Stimulated activated CD8-positive, alpha-beta memory T cell treated with anti-CD3 and anti-CD28 coated beads, Interleukin-12 subunit alpha, Interleukin-12 subunit beta, amount 100 ng/mL, for 1 hour (primary cell): Measurements from ENCODE around the gene ANKRD13D.

Experiments used
- DNase-seq: peaks from one replicate; pipeline ENCODE4 v3.0.0-alpha.2; 2020; ENCODE audit warnings: low read depth

ANKRD13D gene

GRCh38 chr11:67261946-67262681, 27.0 kb upstream of the ANKRD13D start:
- no peak for DNase-seq

GRCh38 chr11:67262731-67263675, 26.1 kb upstream of the ANKRD13D start:
- DNase-seq = peak; percentile 58

DNA sequence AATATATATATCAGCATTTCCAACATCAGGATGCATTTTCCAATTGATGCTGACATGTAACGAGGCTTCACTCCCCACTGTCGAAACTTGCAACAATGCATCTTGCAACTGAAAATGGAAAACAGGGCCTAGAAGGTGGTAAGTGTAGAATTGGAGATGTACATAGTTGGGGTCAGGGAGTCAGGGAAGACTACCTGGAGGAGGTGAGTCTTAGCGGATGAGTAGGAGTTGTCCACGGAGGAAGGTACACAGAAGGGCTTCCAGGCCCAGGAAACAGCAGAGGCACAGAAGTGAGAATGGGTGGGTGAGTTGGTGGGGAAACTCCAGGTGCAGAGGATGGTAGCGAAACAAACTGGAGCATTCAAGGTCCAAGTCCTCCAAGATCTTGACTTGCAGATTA, 24.8 kb upstream of the ANKRD13D start:
- no peak for DNase-seq

DNA sequence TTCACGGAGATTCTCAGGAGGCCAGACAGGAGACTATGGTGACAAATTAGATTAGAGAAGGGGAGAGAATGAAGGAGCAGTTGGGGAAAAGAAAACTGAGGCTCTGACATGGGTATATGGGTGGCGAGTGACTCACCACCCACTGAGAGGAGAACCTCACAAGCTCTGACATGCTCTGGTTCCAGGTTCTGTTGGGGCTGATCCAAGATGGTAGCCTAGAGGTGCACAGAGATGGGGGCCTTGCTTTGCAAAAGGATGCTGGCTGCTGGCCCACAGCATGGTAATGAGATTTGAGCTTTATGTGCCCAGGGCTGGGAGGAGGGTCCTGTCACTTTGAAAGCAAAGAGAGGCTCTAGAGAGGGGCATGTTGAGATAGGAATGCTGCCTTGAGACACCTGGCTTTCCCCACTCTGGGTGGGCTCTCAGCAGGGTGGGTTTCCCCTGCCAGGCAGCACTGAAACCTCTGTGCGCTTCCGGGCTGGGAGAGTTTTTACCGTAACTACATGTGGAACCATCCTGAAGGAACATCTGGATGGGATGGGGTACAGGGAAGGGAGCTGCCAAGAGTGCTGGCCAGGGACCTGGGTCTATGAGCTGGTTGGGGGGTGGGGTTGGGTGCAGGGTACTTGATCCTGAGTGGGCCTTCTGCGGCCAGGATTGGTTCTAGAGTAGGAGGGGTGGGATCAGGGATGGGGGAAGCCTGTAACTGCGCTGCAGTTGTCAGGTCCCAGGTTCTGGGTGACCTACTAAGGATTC, 24.0 kb upstream of the ANKRD13D start:
- DNase-seq = no peak

GRCh38 chr11:67265633-67266448, 23.3 kb upstream of the ANKRD13D start:
- peak; percentile 56 for DNase-seq

DNA sequence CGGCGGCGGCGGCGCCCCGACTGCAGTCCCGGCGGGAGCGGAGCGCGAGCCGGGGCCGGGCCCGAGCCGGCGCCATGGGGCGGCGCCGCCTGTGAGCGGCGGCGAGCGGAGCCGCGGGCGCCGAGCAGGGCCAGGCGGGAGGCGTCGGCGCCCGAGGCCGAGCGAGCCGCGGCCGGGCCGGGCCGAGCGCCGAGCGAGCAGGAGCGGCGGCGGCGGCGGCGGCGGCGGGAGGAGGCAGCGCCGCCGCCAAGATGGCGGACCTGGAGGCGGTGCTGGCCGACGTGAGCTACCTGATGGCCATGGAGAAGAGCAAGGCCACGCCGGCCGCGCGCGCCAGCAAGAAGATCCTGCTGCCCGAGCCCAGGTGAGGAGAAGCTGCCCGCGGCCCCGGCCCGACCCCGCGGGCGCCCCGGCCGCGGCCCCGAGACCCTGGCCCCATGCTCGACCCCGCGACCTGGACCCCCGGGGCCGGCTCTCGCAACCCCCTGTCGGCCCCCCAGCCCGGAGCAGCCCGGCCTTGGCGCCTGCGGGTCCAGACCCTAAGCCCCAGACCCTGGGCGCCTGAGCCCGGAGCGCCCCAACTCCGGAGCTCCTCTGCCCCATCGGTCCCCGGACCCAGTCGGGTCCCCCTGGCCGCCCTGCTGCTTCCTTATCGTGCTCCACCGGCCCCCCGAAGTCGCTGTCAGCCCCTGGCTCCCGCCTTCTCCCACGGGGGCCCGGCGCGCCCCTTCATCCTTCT, 22.5 kb upstream of the ANKRD13D start, which contains the start of gene GRK2:
TSS of gene GRK2 (plus strand) at position 25 of the 739 bp plus-strand sequence. CDS start at position 252, 227 bp downstream.
- no peak for DNase-seq

- DNase-seq = no peak
These were observed 21.7 kb upstream of the ANKRD13D start for GRCh38 chr11:67267188-67268080.

DNA sequence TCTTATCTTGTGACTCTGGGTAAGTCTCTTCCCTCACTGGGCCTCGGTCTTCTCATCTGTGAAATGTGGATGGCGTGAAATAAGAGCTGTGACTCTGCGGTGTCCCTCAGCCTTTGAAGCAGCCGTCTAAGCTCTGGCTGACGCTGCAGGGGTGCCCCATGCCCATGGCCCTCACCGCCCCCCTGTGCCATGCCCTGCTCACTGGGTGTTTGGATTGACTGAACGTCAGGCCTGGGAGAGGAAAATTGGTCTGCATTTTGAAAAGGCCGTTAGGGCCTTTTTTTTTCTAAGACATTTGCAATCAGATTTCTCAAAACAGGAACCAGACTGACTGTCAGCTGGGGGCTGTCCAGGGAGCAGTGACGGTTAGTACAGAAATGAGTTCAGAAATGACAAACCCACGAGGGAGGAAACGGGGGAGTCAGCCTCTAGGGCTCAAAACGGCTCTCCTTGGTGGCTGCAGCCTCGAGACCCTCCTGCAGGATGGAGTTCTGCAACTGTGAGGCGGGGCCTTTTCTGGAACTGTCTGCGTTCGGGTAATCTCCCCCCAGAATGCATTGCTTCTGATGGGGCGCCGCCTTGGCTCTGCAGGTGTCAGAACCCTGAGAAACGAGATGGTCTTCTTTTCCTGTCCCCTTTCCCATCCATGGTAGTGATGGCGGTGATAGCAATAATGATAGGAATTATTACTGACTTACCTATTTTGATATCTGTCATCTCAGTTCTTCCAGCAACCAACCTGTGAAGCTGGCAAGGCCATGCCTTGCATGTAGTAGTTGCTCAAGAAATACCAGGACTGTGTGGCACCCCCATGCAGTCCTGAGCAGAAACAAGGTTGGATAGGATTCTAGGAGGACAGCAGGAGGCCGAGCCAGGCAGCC, 20.8 kb upstream of the ANKRD13D start:
- no peak for DNase-seq

GRCh38 chr11:67268962-67269268, 20.2 kb upstream of the ANKRD13D start:
- DNase-seq = no peak

- DNase-seq = no peak
These were observed 19.5 kb upstream of the ANKRD13D start for GRCh38 chr11:67269401-67270255.

DNA sequence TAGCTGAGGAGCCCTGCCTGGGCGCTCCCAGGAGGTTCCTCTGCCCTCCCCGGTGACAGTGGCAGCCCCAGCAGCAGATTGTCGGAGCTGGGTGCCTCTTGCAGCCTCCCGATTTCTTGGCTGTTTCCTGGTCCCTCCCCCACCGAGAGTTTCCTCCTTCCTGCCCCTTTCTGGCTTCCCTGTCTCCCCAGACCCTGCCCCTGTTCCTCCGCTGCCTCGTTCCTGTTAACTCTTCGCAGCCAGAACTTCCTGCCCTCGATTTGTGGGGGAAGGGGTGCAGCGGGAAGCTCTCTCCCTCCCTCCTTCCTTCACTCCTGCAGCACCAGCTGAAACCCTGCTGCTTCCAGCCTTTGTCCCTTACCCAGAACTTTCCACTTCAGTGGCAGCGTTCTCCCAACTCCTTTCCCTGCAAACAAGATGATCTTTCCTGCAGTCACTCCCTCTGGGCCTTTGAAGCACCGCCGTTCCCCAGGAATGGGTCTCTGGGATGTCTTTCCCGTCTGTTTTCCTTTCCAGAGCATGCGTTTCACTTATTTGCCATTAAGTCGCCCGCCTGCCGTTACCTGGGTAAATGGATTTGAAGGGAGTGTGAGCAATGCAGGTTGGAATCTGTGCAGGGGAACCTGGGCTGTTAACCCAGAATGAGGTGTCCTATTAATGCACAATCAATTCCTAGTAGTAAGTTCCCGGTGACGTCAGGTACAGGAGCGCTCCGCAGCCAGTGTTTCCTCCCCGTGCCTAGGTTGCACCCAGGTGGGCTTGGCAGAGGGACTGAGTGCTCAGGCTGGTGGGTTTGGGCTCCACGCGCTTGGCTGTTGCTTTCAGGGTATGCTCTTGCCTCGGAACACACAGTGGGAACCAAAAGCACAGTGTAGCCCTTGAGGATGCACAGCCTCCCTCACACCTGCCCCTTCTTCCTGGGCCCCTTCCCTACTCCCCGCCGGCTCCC, 18.6 kb upstream of the ANKRD13D start:
- no peak for DNase-seq

DNA sequence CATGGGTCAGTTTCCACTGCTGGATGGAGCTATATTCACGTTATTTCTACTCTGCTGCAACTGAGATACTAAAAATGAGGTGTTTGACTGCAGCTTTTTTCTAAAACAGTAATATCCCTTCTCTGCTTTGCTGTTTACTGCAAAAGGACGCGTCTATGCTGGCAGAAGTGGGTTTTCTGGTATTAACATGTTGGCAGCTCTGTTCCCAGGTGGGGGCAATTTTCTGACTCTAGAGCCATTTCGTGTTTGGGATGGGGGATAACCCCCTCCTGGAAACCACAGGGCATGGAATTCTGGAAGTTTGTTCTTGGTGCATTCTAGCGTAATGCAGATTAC, 17.9 kb upstream of the ANKRD13D start:
- no peak for DNase-seq

GRCh38 chr11:67271541-67272284, 17.4 kb upstream of the ANKRD13D start:
- DNase-seq = no peak

DNA sequence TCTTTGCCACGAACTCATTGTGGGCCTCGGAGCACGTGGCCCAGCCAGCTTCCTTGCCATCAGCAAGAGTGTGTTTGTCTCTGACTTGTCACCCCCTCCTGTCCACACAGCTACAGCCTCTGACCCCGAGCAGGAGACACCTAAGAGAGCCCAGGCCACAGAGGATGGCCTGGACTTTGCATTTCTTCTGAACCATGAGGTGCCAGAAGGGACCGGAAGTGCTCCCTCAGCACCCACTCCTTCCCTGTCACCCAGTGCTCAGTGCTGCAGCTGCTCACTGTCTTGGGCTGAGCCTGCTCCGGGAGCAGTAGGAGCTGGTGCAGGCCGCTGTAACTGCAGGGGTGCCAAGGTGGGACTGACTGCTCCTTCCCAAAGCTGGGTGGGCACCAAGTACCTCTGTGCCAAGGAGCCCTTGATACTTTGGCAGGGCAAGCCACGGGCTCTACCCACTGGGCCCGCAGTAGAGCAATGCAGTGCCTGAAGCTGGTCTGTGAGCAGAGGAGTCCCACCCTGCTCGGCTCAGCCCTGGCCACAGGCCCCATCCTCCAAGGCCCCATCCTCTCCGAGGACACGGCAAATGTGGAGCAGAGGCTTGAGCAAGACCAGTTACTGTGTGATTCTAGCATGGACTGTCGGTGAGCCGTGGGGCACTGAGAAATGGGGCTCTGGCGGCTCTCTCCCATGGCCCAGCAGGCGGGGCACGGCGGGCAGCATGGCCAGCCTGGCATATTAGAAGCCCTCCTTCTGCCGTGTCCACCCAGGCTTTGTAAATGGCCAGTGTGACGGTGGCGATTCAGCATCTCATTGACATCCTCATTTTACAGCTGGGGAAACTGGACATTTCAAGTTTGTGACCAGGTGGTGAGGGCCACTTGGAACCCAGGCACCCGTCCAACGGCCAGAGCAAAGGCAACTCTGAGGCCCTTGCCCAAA, 16.5 kb upstream of the ANKRD13D start:
- no peak for DNase-seq
